GM12864 (cell line): ENCODE measurements around the gene TOMM20.
"Not testable (repeated sequence)": the region's sequence is repeated elsewhere in the genome, so short reads cannot be mapped to it uniquely, and the experiment has no call there.

Experiments
- DNase-seq: peaks from one replicate; pipeline ENCODE4 v3.0.0-alpha.2; 2011; ENCODE audit warnings: low read depth
- H3K4me3 ChIP-seq: 2 replicates; pipeline ENCODE4 v1.5.1; 2011; ENCODE audit warnings: mild to moderate bottlenecking, low read depth, low read length, control low read depth
- CTCF ChIP-seq: IDR thresholded peaks from 2 replicates; pipeline ENCODE4 v1.5.1; 2011; ENCODE audit warnings: low read depth, mild to moderate bottlenecking, moderate library complexity, low read length, control low read depth, inconsistent platforms; ENCODE audit errors: missing control alignments

Gene TOMM20

GRCh38 chr1:235160383-235160956, 31.8 kb upstream of the TOMM20 start:
- H3K4me3 ChIP-seq, result peak overlapping the region; percentile 98
- peak; percentile 41 for DNase-seq
- no peak for TF ChIP-seq CTCF

GRCh38 chr1:235159930-235160329, 31.3 kb upstream of the TOMM20 start:
- not testable (repeated sequence) for DNase-seq
- peak overlapping the region; percentile 98; the same call in 1 of the 2 replicates for H3K4me3 ChIP-seq

- H3K4me3 ChIP-seq, DNase-seq: not testable (repeated sequence)
Observed at GRCh38 chr1:235159284-235159683, 30.6 kb upstream of the TOMM20 start.

GRCh38 chr1:235158680-235159079, 30.0 kb upstream of the TOMM20 start:
- H3K4me3 ChIP-seq, result no peak overlapping the region
- no peak for TF ChIP-seq CTCF
- DNase-seq, result no peak

GRCh38 chr1:235157150-235157549, 28.5 kb upstream of the TOMM20 start:
- no peak for DNase-seq
- no peak overlapping the region for H3K4me3 ChIP-seq
- no peak for TF ChIP-seq CTCF

GRCh38 chr1:235156740-235157139, 28.1 kb upstream of the TOMM20 start:
- no peak overlapping the region for H3K4me3 ChIP-seq
- DNase-seq, result no peak
- no peak for TF ChIP-seq CTCF

- no peak overlapping the region for H3K4me3 ChIP-seq
- no peak for TF ChIP-seq CTCF
- no peak for DNase-seq
Observed at GRCh38 chr1:235156265-235156664, 27.6 kb upstream of the TOMM20 start.

- H3K4me3 ChIP-seq, result no peak overlapping the region
- DNase-seq, result no peak
- TF ChIP-seq CTCF, result no peak
Observed at GRCh38 chr1:235152235-235152634, 23.6 kb upstream of the TOMM20 start.
